ENCODE measurements around the gene NHERF2. TPM values are rescaled to one million over a fixed set of nuclear protein-coding genes. Genes with fewer than 3 reads are reported as not detected.

NHERF2 gene
- total and polyA plus RNA-seq, 9 of the 15 experiments (the other 6 are each of a cell fraction or from before 2014, with no cell fraction given), result 0.15 to 42.0 (median 12.5) TPM

- TF ChIP-seq, protein P1, sequence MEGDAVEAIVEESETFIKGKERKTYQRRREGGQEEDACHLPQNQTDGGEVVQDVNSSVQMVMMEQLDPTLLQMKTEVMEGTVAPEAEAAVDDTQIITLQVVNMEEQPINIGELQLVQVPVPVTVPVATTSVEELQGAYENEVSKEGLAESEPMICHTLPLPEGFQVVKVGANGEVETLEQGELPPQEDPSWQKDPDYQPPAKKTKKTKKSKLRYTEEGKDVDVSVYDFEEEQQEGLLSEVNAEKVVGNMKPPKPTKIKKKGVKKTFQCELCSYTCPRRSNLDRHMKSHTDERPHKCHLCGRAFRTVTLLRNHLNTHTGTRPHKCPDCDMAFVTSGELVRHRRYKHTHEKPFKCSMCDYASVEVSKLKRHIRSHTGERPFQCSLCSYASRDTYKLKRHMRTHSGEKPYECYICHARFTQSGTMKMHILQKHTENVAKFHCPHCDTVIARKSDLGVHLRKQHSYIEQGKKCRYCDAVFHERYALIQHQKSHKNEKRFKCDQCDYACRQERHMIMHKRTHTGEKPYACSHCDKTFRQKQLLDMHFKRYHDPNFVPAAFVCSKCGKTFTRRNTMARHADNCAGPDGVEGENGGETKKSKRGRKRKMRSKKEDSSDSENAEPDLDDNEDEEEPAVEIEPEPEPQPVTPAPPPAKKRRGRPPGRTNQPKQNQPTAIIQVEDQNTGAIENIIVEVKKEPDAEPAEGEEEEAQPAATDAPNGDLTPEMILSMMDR (IDR thresholded peaks at IDR 0.05 in 2 of 3, conservative IDR thresholded peaks at IDR 0.05 in 1 of 3; ENCODE audit: insufficient read depth in 2 of 3, low read depth in 1 of 3, low read length in 3 of 3), result no peak
- TF ChIP-seq ZBTB2 (IDR thresholded peaks at IDR 0.05) (no peak), PHF20 (IDR thresholded peaks at IDR 0.05; ENCODE audit: partially characterized antibody) (no peak), RFX1 (IDR thresholded peaks at IDR 0.05) (no peak), CHD7 (IDR thresholded peaks at IDR 0.05; ENCODE audit: low read depth, low read length) (no peak)
These were observed 17.2 kb downstream of the NHERF2 start (continued) for GRCh38 chr16:2043667-2044451.

Data from K562 (cell line).